GM12878 (cell line): Measurements from ENCODE around the gene CYB5B. TPM values are rescaled to one million over a fixed set of nuclear protein-coding genes. Genes with fewer than 3 reads are reported as not detected.

Experiments
- ATAC-seq: fragments of 200-7000 bp; cut with Tn5 transposase; 3 replicates; pipeline ENCODE4 v1.9.1; 2020; ENCODE audit warnings: mild to moderate bottlenecking, moderate library complexity
- BruUV-seq: library from RNA; stranded (reverse); fragments of 400-500 nt; replicated peaks from 2 replicates; lab custom pipeline; 2021; lab: Mats Ljungman, UMichigan
- CTCF ChIA-PET: fragments of 300-600 bp; sonication (Branson Sonifier 250); formaldehyde crosslinking; extraction: SDS; loops from one replicate; lab custom pipeline; 2021; ENCODE audit warnings: inconsistent platforms; lab: Yijun Ruan, JAX
- POLR2A ChIA-PET: fragments of 350-600 bp; formaldehyde crosslinking; extraction: SDS; loops from one replicate; lab custom pipeline; 2021; ENCODE audit warnings: inconsistent platforms; lab: Charles Lee
- RAD21 ChIA-PET: fragments of 300-600 bp; sonication (Branson Sonifier 250); formaldehyde crosslinking; loops from one replicate; lab custom pipeline; 2023; ENCODE audit warnings: antibody characterized with exemption; ENCODE audit not compliant: unreplicated experiment; lab: Charles Lee
- SMC1A ChIA-PET: fragments of 300-600 bp; sonication (Branson Sonifier 250); formaldehyde crosslinking; loops from one replicate; lab custom pipeline; 2023; ENCODE audit not compliant: unreplicated experiment, uncharacterized antibody; lab: Charles Lee
- DNase-seq: peaks from one replicate; pipeline ENCODE4 v3.0.0-alpha.2; 2011; ENCODE audit warnings: low read depth, low spot score
- FAIRE-seq: peaks from 3 replicates; lab custom pipeline; 2011; peaks lifted over from hg19 to GRCh38; lab: Jason Lieb, UNC
- H2AFZ ChIP-seq: 2 replicates; pipeline ENCODE4 v1.6.0; 2011; ENCODE audit warnings: low read depth, low read length, control low read depth; ENCODE audit not compliant: control insufficient read depth
- H3K27ac ChIP-seq: 2 replicates; pipeline ENCODE4 v1.5.1; 2011; ENCODE audit warnings: control low read depth; ENCODE audit not compliant: control insufficient read depth, insufficient read depth
- H3K27me3 ChIP-seq, 2 experiments: replicated peaks in 1 of 2; 2 replicates each; pipeline versions ENCODE4 v1.6.0 to v1.6.1; 2011; ENCODE audit warnings: low read length in 1 of 2; ENCODE audit not compliant: control insufficient read depth in 2 of 2, insufficient read depth in 2 of 2
- H3K36me3 ChIP-seq, 2 experiments: 2 replicates each; pipeline ENCODE4 v1.5.1; 2011; ENCODE audit warnings: low read length in 1 of 2; ENCODE audit not compliant: control insufficient read depth in 2 of 2, insufficient read depth in 2 of 2
- H3K4me1 ChIP-seq: 2 replicates; pipeline ENCODE4 v1.6.1; 2011; ENCODE audit warnings: mild to moderate bottlenecking, low read length, moderate library complexity, mixed read lengths; ENCODE audit not compliant: control insufficient read depth, insufficient read depth
- H3K4me2 ChIP-seq: 2 replicates; pipeline ENCODE4 v1.6.0; 2011; ENCODE audit warnings: control low read depth; ENCODE audit not compliant: control insufficient read depth, insufficient read depth
- H3K4me3 ChIP-seq: fragments of 200-600 bp; sonication (generic); 2 replicates; pipeline ENCODE4 v1.5.1; 2016
- H3K79me2 ChIP-seq: 2 replicates; pipeline ENCODE4 v1.6.0; 2011; ENCODE audit warnings: low read length; ENCODE audit not compliant: control insufficient read depth, insufficient read depth
- H3K9ac ChIP-seq: 2 replicates; pipeline ENCODE4 v1.8.0; 2011; ENCODE audit warnings: low read length, control low read depth, mixed read lengths; ENCODE audit not compliant: control insufficient read depth, insufficient read depth
- H3K9me3 ChIP-seq: replicated peaks from 3 replicates; pipeline ENCODE4 v1.5.1; 2011; ENCODE audit warnings: mild to moderate bottlenecking, low read length; ENCODE audit not compliant: control insufficient read depth, insufficient read depth
- H4K20me1 ChIP-seq: 2 replicates; pipeline ENCODE4 v1.6.0; 2011; ENCODE audit not compliant: control insufficient read depth, insufficient read depth
- BCL11A ChIP-seq: IDR thresholded peaks from 2 replicates; pipeline ENCODE4 v1.6.1; 2011; ENCODE audit warnings: low read depth, low read length
- CREB1 ChIP-seq: IDR thresholded peaks from 2 replicates; pipeline ENCODE4 v1.6.1; 2012; ENCODE audit warnings: low read depth, mild to moderate bottlenecking, inconsistent platforms
- IKZF2 ChIP-seq, 2 experiments: fragments of 450-650 bp; IDR thresholded peaks; 2 replicates each; pipeline ENCODE4 v1.6.1; 2017; ENCODE audit warnings: mild to moderate bottlenecking in 2 of 2, moderate library complexity in 2 of 2
- IRF5 ChIP-seq: fragments of 450-650 bp; IDR thresholded peaks from 2 replicates; pipeline ENCODE4 v1.6.1; 2017; ENCODE audit warnings: borderline replicate concordance
- RELB ChIP-seq: fragments of 450-650 bp; IDR thresholded peaks from 2 replicates; pipeline ENCODE4 v1.6.1; 2017; ENCODE audit warnings: low read depth, mild to moderate bottlenecking, moderate library complexity
- RUNX3 ChIP-seq: IDR thresholded peaks from 2 replicates; pipeline ENCODE4 v1.6.1; 2012; ENCODE audit warnings: low read length, inconsistent platforms
- SUZ12 ChIP-seq: fragments of 200-600 bp; sonication (generic); IDR thresholded peaks from one replicate; pipeline ENCODE4 v1.6.1; 2018; ENCODE audit warnings: antibody characterized with exemption, mild to moderate bottlenecking; ENCODE audit not compliant: unreplicated experiment
- ZBTB33 ChIP-seq: fragments of 450-650 bp; IDR thresholded peaks from 2 replicates; pipeline ENCODE4 v1.6.1; 2017; ENCODE audit warnings: mild to moderate bottlenecking
- WGBS: methylation state at CpG from one replicate; pipeline ENCODE4 v1.1.6; 2016; ENCODE audit warnings: low lambda C conversion rate; ENCODE audit not compliant: insufficient replicate concordance, insufficient coverage; ENCODE audit errors: missing lambda C conversion rate; 5-methylcytosine and 5-hydroxymethylcytosine counted together
- in situ Hi-C: fragments of 300-500 bp; cut with MboI; formaldehyde crosslinking; loops from 9 replicates; pipeline ENCODE4 v1.14.3; 2018; ENCODE audit warnings: mixed read lengths
- intact Hi-C: fragments of 100-400 bp; cut with micrococcal nuclease; formaldehyde crosslinking; loops from one replicate; pipeline ENCODE4 v1.14.2; 2022; ENCODE audit not compliant: unreplicated experiment
- polyA plus RNA-seq, 11 experiments: library from polyadenylated mRNA; depleted of rRNA in 4 of 11; unstranded in 6 of 11; stranded (reverse) in 5 of 11; fragments of >200 nt; fragmentation: Nextera tagmentation in 4 of 11; fragmentation: Illumina TruSeq in 1 of 11; extraction: Ambion mirVana in 4 of 11; extraction: Trizol in 1 of 11; gene quantifications; 1 replicate in 1 of 11; 2 replicates in 10 of 11; pipeline versions ENCODE4 v1.2.1 to v1.2.3, GENCODE V29; 2011 to 2016; ENCODE audit warnings: inconsistent platforms in 2 of 11, missing spikeins in 2 of 11, low read depth in 1 of 11
- total RNA-seq, 4 experiments: library from RNA; depleted of rRNA in 3 of 4; stranded (reverse); fragments of >200 nt in 3 of 4; fragmentation: Illumina TruSeq in 1 of 4; extraction: Trizol in 1 of 4; gene quantifications; 2 replicates each; pipeline versions ENCODE4 v1.2.1 to v1.2.3, GENCODE V29; 2013 to 2021

CYB5B gene
- total and polyA plus RNA-seq, 10 of the 15 experiments (the other 5 are each of a cell fraction or from before 2014, with no cell fraction given), result 145 to 305 (median 179) TPM

- H3K27me3 ChIP-seq, result no peaks in the 10 kb centered on the region
- H3K9ac ChIP-seq, result no peak overlapping the region
- ChIA-PET RAD21 (interaction anchor here (2.0 to 3.8 kb wide), 3 partner anchors 32 to 93 kb away, joined by 8 to 28 read pairs (median 15); no protein-coding TSS in a partner anchor), POLR2A (interaction anchor here (0.8 to 0.9 kb wide), 2 partner anchors 50 to 62 kb away, joined by 4 to 10 read pairs; no protein-coding TSS in a partner anchor), SMC1A (interaction anchor here (1.0 to 5.1 kb wide), 4 partner anchors 13 to 93 kb away, joined by 4 to 38 read pairs (median 30); no protein-coding TSS in a partner anchor), CTCF (interaction anchor here (0.6 to 1.2 kb wide), 2 partner anchors 50 to 170 kb away, joined by 3 to 5 read pairs; no protein-coding TSS in a partner anchor)
- FAIRE-seq (no peak), ATAC-seq (peak; percentile 53)
- no peaks in the 10 kb centered on the region for H3K79me2 ChIP-seq
- H3K4me1 ChIP-seq, result peaks cover 50% of the 10 kb centered on the region
- WGBS, result 27% methylated on average over 1 of the region's 1 CpG
- intact Hi-C loops, result loop anchor here (5.0 kb wide), 1 partner anchor 61 kb away; no protein-coding TSS in a partner anchor
- peak overlapping the region; percentile 84; the same call in 1 of the 2 replicates for H3K4me2 ChIP-seq
- no peaks in the 10 kb centered on the region for H3K36me3 ChIP-seq
- no peak overlapping the region for H2AFZ ChIP-seq
- BruUV-seq, result no TSS peak
- no peaks in the 10 kb centered on the region for H4K20me1 ChIP-seq
- H3K9me3 ChIP-seq, result no peaks in the 10 kb centered on the region
- in situ Hi-C loops, result no loop called here
- peak overlapping the region; percentile 67; the same call in 1 of the 2 replicates for H3K27ac ChIP-seq
- no peak for TF ChIP-seq CREB1
- TF ChIP-seq IRF5, result no peak
- TF ChIP-seq RELB, result peak; percentile 48; the same call in 1 of the 2 replicates
- no peak for TF ChIP-seq ZBTB33
- TF ChIP-seq RUNX3, result peak; percentile 42
- TF ChIP-seq BCL11A, result no peak
- TF ChIP-seq SUZ12, result no peak
- peak in 1 of 2 experiments; percentile 17; a peak in 1 of 4 replicates for TF ChIP-seq IKZF2 (IDR thresholded peaks at IDR 0.05)
- TF ChIP-seq, all 136 proteins: peak for 3
- H3K4me3 ChIP-seq, result no peak overlapping the region
- DNase-seq, result no peak
These were observed 46.7 kb downstream of the CYB5B start for GRCh38 chr16:69471121-69471520.
